ENCODE measurements around the gene HPCAL4. TPM values are rescaled to one million over a fixed set of nuclear protein-coding genes. Genes with fewer than 3 reads are reported as not detected.

Gene HPCAL4
- total RNA-seq, 1 donor from 2014 or later: 0.84 TPM

DNA sequence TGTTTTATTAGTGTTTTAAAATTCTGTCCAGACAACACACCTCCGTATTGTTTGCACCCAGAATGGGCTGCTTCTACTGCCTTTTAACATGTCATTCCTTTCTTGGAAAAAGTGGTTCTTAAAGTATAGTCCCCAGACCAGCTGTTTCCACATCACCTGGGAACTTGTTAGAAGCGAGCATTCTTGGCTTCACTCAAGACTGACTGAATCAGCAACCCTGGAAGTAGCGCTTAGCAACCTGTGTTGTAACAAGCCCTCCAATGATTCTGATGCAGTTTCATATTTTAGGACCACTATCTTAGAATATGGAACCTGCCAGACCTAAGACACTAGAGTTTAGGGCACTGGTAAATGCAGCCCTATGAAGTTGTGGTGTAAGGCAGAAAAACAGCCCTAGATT lies 41.5 kb upstream of the HPCAL4 start:
- no peaks in the 10 kb centered on the region for H3K36me3 ChIP-seq (ENCODE audit: control insufficient read depth, insufficient read depth, low read length)
- TF ChIP-seq, protein P1, sequence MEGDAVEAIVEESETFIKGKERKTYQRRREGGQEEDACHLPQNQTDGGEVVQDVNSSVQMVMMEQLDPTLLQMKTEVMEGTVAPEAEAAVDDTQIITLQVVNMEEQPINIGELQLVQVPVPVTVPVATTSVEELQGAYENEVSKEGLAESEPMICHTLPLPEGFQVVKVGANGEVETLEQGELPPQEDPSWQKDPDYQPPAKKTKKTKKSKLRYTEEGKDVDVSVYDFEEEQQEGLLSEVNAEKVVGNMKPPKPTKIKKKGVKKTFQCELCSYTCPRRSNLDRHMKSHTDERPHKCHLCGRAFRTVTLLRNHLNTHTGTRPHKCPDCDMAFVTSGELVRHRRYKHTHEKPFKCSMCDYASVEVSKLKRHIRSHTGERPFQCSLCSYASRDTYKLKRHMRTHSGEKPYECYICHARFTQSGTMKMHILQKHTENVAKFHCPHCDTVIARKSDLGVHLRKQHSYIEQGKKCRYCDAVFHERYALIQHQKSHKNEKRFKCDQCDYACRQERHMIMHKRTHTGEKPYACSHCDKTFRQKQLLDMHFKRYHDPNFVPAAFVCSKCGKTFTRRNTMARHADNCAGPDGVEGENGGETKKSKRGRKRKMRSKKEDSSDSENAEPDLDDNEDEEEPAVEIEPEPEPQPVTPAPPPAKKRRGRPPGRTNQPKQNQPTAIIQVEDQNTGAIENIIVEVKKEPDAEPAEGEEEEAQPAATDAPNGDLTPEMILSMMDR (IDR thresholded peaks at IDR 0.05; ENCODE audit: insufficient read depth, low read length, poor library complexity, severe bottlenecking): no peak
- H3K27me3 ChIP-seq (ENCODE audit: control insufficient read depth, insufficient read depth, low read length): peaks cover 16% of the 10 kb centered on the region
- H3K4me3 ChIP-seq (ENCODE audit: low read depth, low read length): no peak overlapping the region
- DNase-seq (ENCODE audit: low read depth): no peak

DNA sequence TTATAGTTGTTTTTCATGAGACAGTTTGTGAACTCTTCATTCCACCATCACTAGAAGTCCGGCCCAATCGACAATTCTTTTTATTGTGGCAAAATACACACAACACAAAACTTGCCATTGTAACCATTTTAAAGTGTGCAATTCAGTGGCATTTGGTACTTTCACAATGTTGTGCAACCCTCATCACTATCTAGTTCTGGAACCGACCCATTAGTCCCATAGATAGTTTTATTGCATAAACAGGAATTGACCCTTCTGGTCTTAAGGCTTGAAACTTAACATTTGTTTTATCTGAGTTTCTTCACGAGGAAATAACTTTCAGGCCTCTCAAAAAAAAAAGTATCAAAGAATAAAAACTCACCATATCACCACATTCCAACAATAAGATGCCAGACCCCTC lies 38.6 kb upstream of the HPCAL4 start:
- DNase-seq (ENCODE audit: low read depth): no peak
- H3K4me3 ChIP-seq (ENCODE audit: low read depth, low read length): no peak overlapping the region
- H3K27me3 ChIP-seq (ENCODE audit: control insufficient read depth, insufficient read depth, low read length): peaks cover 22% of the 10 kb centered on the region
- no peaks in the 10 kb centered on the region for H3K36me3 ChIP-seq (ENCODE audit: control insufficient read depth, insufficient read depth, low read length)
- TF ChIP-seq, protein P1 (IDR thresholded peaks at IDR 0.05; ENCODE audit: insufficient read depth, low read length, poor library complexity, severe bottlenecking): no peak

DNA sequence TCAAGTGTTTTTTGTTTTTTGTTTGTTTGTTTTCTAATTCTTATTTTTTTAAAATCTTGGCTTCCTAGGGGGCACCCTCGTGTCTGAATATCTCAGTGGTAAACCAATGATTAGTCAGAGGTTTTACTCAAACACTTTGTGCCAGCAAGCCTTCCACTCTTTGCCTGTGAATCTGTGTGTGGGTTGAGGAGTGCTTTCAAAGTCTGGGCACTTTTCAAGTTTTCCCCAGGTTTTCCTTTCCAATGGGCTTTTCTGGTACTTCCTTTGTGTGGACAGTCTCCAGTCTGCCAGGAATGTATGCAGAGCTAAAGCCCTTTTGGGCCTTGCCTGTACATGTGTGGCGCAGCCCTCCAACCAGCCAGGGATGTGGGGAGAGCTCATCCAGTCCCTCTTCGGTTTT lies 37.8 kb upstream of the HPCAL4 start:
- H3K27me3 ChIP-seq (ENCODE audit: control insufficient read depth, insufficient read depth, low read length): peaks cover 24% of the 10 kb centered on the region
- TF ChIP-seq, protein P1 (IDR thresholded peaks at IDR 0.05; ENCODE audit: insufficient read depth, low read length, poor library complexity, severe bottlenecking): no peak
- H3K4me3 ChIP-seq (ENCODE audit: low read depth, low read length): no peak overlapping the region
- no peak for DNase-seq (ENCODE audit: low read depth)
- H3K36me3 ChIP-seq (ENCODE audit: control insufficient read depth, insufficient read depth, low read length): no peaks in the 10 kb centered on the region

DNA sequence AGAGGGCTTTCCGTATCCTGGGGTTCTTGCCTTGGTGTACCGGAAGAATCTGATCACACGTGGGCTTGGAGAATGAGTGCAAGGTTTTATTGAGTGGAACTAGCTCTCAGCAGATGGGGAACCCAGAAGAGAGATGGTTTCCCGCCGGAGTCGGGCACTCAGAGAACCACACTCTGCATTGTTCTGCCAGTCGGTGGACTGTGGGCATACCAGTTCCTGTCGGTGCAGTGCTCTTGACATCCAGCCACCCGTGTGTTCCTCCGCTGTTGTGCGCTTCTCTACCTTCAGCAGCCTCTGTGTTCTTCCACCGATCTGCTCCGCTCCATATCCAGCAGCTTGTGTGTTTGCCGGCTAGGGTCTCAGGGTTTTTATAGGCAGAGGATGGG lies 36.7 kb upstream of the HPCAL4 start:
- H3K36me3 ChIP-seq (ENCODE audit: control insufficient read depth, insufficient read depth, low read length): no peaks in the 10 kb centered on the region
- TF ChIP-seq, protein P1 (IDR thresholded peaks at IDR 0.05; ENCODE audit: insufficient read depth, low read length, poor library complexity, severe bottlenecking): no peak
- no peak overlapping the region for H3K4me3 ChIP-seq (ENCODE audit: low read depth, low read length)
- H3K27me3 ChIP-seq (ENCODE audit: control insufficient read depth, insufficient read depth, low read length): peaks cover 21% of the 10 kb centered on the region
- no peak for DNase-seq (ENCODE audit: low read depth)

DNA sequence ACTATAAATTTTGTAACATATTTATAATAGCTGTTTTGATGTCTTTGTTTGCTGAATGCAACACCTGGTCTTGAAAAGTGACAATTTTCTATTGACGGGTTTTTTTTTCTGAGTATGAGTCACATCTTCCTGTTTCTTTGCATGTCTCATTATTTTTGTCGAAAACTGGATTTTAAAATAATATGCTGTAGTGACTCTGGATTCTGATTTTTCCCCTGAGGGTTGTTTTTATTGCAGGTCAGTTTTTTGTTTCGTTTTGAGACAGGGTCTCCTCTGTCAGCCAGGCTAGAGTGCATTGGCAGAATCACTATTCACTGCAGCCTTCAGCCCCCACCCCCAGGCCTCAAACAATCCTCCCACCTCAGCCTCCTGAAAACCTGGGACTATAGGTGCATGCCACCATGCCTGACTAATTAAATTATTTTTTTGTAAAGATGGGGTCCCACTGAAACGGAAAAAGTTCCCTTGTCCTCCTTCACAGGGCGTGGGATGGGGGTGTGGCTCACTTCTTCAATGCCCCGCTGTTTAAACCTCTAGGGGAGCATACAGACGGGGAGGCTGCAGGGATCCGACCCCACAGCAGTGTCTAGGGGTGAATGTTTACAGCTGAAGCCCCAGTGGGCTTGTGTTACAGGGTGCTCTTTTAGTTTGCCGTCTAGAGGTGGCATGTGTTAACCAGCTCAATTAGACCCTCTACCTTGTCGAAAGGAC lies 36.1 kb upstream of the HPCAL4 start:
- TF ChIP-seq, protein P1 (IDR thresholded peaks at IDR 0.05; ENCODE audit: insufficient read depth, low read length, poor library complexity, severe bottlenecking): no peak
- H3K27me3 ChIP-seq (ENCODE audit: control insufficient read depth, insufficient read depth, low read length): peaks cover 21% of the 10 kb centered on the region
- DNase-seq (ENCODE audit: low read depth): no peak
- H3K4me3 ChIP-seq (ENCODE audit: low read depth, low read length): no peak overlapping the region
- H3K36me3 ChIP-seq (ENCODE audit: control insufficient read depth, insufficient read depth, low read length): no peaks in the 10 kb centered on the region

DNA sequence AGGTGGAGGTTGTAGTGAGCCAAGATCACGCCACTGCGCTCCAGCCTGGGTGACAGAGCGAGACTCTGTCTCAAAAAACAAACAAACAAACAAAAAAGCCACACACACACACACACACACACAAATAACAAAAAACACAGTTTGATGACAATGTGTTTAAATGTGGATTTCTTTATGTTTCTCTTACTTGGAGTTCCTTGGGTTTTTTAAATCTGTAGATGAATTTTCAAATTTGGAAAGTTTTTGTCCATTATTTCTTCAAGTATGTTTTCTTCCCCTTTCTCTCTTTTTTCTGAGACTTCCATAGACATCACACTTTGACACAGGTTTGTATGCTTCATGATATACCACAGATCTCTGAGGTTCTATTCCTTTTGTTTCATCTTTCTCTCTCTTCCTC lies 35.4 kb upstream of the HPCAL4 start:
- TF ChIP-seq, protein P1 (IDR thresholded peaks at IDR 0.05; ENCODE audit: insufficient read depth, low read length, poor library complexity, severe bottlenecking): no peak
- Histone ChIP-seq H3K36me3 (ENCODE audit: control insufficient read depth, insufficient read depth, low read length) (no peaks in the 10 kb centered on the region), H3K4me3 (ENCODE audit: low read depth, low read length) (no peak overlapping the region), H3K27me3 (ENCODE audit: control insufficient read depth, insufficient read depth, low read length) (peaks cover 21% of the 10 kb centered on the region)
- DNase-seq (ENCODE audit: low read depth): no peak
